Stomach (tissue), 4 donors: Measurements from ENCODE around the gene HELZ2.

ENCODE experiments used
- CTCF ChIP-seq, 7 experiments: fragments of 450-650 bp in 4 of 7; fragments of 200-600 bp in 3 of 7; sonication (generic) in 3 of 7; IDR thresholded peaks; one replicate each; pipeline ENCODE4 v1.5.1; 2016 to 2019; ENCODE audit warnings: antibody characterized with exemption in 7 of 7, control low read depth in 2 of 7, mild to moderate bottlenecking in 1 of 7
- EP300 ChIP-seq: sonication (generic); formaldehyde crosslinking; IDR thresholded peaks from one replicate; pipeline ENCODE4 v1.6.1; 2017; ENCODE audit warnings: antibody characterized with exemption
- POLR2A ChIP-seq, 4 donors: fragments of 450-650 bp; IDR thresholded peaks; one replicate each; pipeline ENCODE4 v1.6.1; 2016; ENCODE audit warnings: antibody characterized with exemption in 4 of 4, control low read depth in 2 of 4, mild to moderate bottlenecking in 1 of 4, moderate library complexity in 1 of 4
- POLR2AphosphoS5 ChIP-seq, 3 donors: sonication (generic); formaldehyde crosslinking; IDR thresholded peaks; one replicate each; pipeline ENCODE4 v1.6.1; 2016; ENCODE audit warnings: antibody characterized with exemption in 3 of 3

GRCh38 chr20:63597651-63598478 is 23.8 kb upstream of the HELZ2 start:
- TF ChIP-seq POLR2A (IDR thresholded peaks at IDR 0.05) (no peak), CTCF (IDR thresholded peaks at IDR 0.05) (no peak), EP300 (no peak), POLR2AphosphoS5 (IDR thresholded peaks at IDR 0.05) (no peak)
